SIG-M5 (cell line): Measurements from ENCODE around the gene ARL8B.
"Not testable (repeated sequence)": the region's sequence is repeated elsewhere in the genome, so short reads cannot be mapped to it uniquely, and the experiment has no call there.

Source experiments
- DNase-seq: peaks from one replicate; lab custom pipeline; 2025; lab: John Stamatoyannopoulos, UW

Gene ARL8B

DNA sequence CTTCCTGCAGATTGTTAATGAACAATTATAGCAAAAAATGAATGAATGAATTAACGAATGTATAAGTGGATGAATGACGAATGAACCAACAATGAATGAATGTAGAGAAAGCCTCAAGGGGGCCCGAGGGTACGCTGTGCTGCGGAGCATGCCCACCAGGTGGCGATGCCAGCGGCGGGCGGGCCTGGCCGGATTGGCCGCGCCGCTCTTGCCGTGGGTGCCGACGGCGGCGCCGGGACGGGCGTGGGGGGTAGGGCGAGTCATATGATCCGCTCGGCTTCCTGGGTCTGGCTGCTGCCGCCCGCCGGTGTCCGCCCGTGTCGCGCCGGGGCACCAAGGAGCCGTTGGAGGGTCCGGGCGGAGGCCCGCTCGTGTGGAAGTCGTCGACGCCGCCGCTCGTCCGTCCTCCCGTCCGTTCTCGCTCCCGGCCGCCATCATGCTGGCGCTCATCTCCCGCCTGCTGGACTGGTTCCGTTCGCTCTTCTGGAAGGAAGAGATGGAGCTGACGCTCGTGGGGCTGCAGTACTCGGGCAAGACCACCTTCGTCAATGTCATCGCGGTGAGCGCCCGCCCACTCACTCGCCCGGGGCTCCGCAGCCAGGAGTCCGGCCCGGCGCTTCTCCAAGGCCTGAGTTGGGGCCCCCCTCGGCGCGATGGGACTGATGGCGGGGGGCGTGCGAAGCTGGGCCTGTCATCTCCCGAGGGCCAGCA, at the start of gene ARL8B:
TSS of gene ARL8B (plus strand) at position 263 of the 711 bp plus-strand sequence. CDS start at position 437, 174 bp downstream.
- DNase-seq, result peak; percentile 35

DNA sequence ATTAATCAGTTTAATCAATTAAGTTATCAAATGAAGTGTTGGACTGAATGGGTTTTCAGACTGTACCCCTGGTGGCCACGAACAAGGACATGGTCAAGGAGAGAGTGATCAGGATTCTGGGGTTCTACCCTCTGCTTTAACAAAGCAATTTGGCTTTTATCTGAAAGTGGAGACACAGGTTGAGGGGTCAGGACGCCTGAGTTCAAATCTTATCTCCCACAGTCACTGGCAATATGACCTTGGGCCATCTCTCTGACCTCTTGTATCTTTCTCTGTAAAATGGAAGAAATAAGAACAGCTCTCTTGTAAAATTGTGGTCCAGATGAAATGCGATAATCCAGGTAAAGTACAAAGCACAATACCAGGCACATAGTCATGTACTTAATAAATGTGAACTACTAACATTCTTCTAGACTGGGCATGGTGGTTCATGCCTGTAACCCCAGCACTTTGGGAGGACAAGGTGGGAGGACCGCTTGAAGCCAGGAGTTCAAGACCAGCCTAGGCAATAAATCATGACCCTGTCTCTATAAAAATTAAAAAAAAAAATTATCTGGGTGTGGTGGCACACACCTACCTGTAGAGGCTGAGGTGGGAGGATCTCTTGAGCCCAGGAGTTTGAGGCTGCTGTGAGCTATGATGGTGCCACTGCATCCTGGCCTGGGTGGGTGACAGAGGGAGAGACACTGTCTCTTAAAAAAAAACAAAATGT, 48.6 kb upstream of the ARL8B start:
- DNase-seq, result no peak

DNA sequence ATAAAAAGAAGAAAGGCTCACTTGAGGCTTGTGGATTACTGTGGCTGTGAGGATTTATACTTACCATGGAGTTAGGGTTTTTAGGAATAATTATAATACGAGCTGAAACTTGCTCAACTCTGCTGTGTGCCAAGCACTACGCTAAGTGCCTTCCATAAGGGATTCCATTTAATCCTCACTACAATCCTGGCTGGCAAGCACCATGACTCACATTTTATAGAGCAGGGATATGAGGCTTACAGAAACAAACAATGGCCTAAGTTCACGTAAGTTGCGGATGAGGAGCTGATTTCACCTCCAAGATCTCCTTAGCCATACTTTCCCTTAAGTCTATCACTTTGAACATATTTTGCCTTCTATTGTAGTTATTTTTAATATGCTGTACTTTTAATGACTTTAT, 43.9 kb upstream of the ARL8B start:
- no peak for DNase-seq

DNA sequence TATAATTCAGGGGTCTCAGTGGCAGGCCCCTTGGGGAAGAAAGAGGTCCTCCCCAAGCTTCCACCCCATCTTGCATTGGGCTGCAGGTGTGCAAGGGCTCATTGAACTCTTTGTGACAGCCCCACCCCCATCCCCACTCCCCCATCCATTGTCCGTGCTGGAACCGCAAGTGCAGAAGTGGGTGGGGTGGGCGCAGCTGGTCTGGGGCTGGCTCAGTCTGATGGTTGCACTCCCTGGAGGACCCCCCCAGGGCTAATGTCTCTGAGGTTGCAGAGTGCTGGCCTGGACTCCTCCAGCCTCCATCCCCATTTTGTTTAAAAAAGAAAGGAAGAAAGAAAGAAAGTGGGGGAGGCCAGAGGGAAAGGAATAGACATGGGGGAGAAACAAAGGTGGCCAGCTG, 42.3 kb upstream of the ARL8B start:
- no peak for DNase-seq

DNA sequence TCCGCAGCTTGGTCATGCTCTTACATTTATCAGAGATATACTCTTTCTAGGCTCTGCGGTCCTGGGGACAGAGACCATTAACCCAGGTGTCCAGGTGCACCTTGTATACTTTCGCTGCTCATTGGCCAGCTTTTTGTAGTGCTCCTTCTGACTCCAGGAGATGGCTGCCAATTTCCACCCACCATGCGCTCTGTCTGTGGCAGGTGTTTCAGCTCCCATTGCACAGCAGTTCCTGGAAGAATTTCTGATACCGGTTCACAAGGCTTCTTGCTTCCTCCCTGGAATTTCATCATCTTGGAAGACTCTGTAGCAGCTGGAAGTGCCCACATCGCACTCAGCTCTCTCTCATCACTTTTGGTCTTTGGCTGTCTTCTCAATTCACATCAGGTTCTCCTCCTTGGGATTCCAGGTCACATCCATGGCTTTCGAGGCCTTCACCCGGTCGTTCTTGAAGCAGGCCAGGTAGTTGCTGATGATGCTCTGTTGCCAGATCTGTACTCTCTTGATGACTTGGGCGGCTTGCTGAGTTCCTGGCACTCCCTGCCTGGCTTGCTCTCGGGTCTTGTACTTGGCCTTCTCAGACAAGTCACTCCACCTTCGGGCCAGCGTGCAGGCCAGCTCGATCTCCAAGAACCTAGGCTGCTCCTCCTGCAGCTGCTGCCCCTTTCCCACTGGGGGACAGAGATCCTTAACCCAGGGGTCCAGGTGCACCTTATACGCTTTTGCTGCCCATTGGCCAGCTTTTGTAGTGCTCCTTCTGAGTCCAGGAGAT, 41.1 kb upstream of the ARL8B start:
- no peak for DNase-seq

DNA sequence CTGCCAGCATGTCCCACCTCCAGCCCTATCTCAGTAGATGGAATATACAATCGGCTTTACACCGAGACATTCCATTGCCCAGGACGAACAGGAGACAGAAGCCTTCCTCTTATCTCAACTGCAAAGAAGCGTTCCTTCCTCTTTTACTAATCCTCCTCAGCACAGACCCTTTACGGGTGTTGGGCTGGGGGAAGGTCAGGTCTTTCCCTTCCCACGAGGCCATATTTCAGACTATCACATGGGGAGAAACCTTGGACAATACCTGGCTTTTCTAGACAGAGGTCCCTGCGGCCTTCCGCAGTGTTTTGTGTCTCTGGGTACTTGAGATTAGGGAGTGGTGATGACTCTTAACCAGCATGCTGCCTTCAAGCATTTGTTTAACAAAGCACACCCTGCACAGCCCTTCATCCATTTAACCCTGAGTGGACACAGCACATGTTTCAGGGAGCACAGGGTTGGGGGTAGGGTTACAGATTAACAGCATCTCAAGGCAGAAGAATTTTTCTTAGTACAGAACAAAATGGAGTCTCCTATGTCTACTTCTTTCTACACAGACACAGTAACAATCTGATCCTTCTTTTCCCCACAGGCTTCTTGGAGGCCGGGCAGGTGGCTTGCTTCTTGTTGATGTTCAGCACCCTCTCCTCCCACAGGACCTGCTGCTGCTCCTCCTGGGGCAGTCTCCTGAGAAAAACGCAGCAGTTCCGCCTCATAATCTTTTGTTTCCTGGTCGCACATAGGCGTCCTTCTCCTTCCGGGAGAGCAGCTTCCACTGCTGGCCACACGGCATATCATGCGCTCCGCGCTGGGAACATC, 39.9 kb upstream of the ARL8B start:
- DNase-seq, result not testable (repeated sequence)

DNA sequence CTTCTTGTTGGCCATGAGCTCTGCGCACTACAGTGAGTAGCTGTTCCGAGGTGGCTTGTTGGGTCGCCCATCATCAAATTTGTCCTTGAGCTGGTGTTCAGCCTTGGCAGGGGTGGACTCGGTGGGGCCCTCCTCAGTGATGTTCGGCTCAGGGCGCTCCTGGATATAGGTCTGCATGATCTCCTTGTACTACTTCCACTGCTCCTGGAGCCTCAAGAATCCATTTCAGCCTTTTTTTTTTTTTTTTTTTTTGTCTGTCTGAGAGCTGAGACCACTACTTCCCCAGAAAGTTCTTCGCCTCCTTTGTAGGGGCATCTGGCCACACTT, 39.3 kb upstream of the ARL8B start:
- no peak for DNase-seq

DNA sequence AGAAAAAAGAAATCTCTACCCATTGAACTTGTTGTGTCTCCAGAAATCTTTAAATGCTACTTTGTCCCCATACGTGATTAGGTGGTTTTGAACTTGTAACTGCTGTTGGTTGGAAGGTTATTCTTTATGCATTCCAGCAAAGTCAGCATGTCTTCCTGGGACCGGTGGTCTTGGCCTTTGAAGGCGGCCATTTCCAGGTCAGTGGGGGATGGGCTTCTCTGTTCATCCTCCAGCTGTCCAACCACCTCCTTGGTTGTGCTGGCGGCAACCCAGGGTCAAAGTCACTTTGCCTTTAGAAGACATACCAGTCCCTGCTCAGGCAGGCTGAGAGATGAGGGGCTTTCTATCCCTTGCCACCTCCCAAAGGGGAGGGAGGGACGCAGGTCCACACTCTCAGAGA, 37.9 kb upstream of the ARL8B start:
- DNase-seq, result no peak

DNA sequence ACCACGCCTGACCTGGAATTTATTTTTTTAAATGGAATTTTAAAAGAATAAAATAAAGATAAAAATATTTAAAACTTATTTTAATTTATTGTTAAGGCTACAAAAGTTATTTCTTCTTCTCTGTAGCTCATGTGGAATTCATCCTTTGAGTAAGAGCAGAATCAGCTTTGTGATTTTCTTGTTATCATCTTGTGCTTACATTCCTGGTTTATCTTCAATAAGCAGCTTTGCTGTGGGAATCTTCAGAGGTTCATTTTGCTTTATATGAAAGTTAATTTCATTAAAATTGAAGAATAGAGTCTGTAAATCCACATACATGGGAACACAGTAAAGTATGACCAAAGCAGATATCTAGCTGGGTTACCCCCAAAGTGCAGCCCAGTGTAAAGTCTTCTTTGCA, 35.4 kb upstream of the ARL8B start:
- DNase-seq, result no peak

DNA sequence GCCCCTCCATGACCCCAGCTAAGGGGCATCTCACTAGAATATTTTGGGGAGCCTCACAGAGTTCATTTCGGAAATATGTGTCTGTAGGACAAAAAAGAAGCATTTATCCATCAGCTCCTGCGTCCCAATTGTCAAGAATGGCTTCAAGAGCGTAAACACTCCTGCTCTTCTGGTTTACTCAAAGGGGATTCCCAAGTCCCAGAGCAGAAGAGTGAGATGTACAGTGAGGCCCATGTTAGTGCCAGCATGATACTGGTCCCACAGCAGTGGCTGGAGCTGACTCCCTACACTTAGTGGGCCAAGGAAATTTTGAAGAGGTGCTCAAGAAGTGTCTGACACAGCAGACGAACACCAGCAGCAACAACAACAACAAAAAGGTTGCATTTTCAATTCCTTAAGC, 34.9 kb upstream of the ARL8B start:
- DNase-seq, result no peak

DNA sequence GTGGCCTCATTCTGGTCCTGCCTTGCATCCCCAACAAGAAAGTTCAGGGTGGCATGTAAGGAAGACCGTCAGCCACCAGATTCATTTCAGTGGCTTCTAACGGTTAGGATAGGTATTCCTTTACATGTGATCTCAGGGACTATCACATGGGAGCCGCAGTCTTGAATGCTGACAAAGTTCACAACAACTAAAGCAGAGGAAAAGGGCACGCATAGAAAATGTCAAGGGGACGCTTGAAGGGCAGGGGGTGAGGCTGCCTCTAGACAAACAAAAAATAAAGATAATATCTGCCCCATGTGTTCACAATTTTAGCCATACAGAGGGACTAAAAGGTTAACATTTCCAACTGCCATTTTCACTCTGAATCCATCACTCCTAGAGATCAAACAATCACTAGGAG, 31.9 kb upstream of the ARL8B start:
- no peak for DNase-seq

DNA sequence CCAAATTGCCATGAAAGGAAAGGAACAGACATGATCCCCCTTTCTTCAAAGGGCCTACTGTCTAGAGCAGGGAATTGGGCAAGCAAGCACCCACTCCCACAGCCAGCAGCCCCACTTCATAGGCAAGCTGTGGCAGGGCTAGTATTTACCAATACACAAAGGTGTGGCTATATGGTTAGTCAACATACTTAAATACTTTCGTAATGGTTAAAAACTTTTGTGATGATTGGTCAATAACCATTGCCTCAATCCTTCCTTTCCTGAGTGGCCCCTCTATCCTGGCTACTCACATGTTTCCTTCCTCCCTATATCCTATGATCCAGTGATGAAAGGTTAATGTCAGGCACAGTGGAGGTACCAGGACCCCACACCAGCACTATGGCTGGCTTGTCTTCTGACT, 30.1 kb upstream of the ARL8B start:
- no peak for DNase-seq

DNA sequence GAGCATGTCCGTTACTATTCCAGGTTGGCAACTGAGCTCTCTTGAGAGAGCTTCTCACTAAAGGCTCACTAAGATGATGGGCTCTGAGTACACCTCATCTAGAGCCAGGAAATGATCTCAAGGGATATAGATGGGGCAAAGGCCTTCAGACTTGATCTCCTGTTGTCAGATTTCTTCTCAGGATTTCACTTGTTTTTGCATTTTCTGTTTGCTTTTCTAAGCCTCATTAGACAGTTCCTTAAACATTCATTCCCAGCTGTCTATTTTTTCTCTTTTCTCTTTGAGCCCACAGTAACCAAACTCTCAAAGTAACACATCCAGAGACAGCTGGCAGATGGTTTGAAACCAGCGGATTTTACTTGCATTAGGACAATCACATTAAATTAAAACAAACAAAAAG, 28.4 kb upstream of the ARL8B start:
- DNase-seq, result no peak

DNA sequence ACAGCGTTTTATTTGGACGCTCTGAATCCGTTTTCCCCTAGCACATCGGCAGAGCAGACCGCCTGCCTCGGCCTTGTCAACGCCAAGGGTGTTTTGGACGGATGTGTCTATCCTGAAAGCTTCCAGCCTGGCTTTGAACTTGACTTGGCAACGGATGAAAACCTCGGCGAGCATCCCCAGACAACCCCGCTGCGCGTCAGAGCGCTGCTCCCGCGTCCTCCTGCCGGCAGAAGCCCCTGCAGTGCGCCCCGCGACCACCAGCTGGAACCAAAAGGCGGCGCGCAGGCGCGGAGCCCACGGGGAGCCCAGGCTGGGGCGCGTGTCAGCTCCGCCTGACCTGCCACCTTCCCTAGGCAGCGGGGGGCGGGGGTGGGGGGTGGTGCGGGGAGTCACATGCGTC, 26.2 kb upstream of the ARL8B start:
- DNase-seq, result no peak

DNA sequence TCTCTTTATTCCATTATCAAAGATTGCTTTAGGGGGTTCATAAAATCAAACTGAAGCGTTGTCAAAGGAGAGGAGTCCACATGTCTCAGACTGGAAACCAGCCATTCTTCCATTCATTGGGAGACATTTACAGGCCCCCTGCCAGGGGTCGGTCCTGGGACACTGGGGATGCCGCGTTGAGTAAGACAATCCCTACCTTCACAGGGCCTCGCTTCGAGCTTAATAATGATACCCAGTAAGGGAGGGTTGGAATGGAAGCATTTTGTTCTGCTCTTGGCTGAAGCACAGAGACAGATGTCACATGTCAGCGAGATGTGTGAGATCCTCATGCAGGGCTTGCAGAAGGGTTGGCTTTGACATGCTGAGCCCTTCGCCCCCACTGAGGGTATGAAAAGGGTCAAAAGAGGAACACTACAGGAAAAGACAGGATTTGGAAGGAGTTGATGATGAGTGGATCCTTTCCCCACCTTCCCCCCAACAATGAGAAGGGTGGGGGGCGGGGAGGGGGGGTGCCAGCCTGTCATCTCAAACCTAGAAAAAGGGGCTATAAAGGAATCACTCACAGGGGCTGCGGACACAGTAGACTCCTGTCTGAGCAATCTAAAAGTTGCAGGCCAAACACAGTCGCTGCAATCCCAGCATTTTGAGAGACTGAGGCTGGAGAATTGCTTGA, 25.6 kb upstream of the ARL8B start:
- DNase-seq, result no peak

DNA sequence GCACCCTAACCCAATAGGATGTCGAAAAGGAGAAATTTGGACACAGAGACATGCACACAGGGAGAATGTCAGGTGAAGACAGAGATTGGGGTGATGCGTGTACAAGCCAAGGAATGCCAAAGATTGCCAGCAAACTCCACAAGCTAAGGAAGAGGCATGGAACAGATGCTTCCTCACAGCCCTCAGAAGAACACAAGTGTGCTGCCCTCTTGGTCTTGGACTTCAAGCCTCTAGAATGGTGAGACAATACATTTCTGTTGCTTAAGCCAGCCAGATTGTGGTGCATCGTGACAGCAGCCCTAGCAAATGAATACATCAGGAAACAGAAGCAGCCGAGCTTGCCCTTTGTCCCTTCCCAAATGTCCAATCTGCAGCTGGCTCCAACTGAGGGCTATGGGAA, 23.7 kb upstream of the ARL8B start:
- DNase-seq, result no peak

DNA sequence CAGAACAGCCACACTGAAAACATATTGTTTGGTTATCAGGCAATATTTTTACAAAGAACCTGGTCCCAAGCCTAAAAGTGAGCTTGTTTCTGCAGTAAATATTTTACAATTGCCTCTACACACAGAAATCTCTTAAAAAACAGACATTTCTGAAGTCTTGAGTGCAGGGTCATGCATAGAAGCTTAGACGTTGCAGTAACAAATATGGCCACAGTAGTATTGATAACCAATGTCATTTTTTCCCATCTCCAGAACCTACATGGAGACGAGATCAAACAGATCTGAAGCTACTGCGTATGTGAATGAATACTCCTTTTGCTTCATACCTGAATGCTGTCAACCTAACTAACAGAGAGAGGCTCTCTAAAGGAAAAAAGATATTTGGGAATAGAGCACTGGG, 19.6 kb upstream of the ARL8B start:
- DNase-seq, result no peak

DNA sequence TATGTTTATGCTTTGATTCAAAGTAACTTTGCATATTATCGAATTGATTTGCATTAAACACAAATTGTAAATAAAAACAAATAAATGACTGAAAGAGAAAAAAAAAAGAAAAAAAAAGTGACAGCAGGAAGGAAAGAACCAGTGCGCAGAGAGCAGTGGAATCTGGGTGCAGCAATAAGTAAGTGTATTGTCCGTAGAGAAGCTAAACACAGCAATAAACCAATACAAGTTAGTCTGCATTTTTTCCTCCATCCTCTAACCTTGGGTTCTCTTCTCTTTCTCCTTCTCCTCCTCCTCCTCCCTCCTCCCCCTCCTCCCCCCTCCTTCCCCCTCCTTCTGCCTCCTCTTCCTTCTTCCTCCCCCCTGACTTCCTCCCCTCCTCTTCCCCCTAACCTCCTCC, 18.3 kb upstream of the ARL8B start:
- no peak for DNase-seq

DNA sequence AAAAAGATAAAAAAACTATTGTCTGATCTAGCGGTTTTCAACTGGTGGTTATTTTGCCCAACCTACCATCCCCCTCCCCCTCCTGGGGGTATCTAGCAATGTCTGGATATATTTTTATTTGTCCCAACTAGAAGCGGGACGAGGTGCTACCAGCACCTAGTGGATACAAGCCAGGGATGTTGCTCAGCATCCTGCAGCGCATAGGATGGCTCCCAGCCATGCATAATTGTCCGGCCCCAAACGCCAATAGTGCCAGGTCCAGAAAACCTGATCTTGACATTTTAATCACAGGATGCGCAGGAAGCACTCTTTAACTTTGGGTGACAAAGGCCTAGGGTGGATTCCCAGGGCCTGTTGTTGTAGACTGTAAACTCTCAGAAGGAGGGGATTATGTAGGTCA, 17.0 kb upstream of the ARL8B start:
- DNase-seq, result no peak

DNA sequence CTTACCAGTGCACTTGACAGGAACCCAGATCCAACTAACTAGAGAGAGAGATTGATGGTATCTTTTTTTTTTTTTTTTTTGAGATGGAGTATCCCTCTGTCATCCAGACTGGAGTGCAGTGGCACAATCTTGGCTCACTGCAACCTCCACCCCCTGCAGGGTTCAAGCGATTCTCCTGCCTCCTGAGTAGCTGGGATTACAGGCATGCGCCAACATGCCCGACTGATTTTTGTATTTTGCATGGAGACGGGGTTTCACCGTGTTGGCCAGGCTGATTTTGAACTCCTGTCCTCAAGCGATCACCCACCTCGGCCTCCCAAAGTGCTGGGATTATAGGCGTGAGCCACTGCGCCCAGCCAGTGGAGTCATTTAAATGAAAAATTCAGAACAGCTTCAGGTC, 15.7 kb upstream of the ARL8B start:
- not testable (repeated sequence) for DNase-seq

DNA sequence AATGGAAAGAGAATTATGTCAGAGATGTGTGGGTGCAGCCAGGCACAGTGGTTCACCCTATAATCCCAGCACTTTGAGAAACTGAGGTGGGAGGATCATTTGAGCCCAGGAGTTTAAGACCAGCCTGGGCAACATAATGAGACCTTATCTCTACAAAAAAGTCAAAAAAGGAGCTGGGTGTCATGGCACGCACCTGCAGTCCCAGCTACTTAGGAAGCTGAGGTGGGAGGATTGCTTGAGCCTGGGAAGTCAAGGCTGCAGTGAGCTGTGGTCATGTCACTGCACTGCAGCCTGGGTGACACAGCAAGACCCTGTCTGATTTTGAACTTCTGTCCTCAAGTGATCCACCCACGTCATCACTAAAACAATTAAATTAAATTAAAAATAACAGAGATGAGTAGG, 15.2 kb upstream of the ARL8B start:
- not testable (repeated sequence) for DNase-seq

DNA sequence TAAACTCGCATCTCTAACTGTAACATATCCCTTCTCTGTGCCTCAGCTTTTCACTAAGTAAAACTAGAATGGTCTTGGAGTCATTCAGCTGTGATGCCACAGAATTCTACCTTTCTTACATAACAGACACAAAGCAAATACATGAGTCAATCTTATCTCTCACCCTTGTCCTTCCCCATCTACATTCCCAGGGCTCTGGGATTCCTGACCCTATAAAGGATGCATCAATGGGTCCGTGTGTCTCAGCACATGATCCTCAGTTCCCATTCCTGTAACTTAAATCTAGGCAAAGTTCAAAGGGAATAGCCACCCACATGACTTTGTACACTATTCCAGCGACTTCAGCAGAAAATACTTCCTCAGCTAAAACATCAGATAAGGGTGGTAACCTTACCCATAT, 11.8 kb upstream of the ARL8B start:
- DNase-seq, result no peak
